K562 (cell line): ENCODE measurements around the gene RASIP1. TPM values are rescaled to one million over a fixed set of nuclear protein-coding genes. Genes with fewer than 3 reads are reported as not detected.
A peak's percentile ranks its signal among the peaks of the same experiment; 100 is the strongest.

Experiments used
- CBX2 ChIP-seq: fragments of 200-600 bp; sonication (generic); IDR thresholded peaks from one replicate; pipeline ENCODE4 v1.6.1; 2012; ENCODE audit warnings: mild to moderate bottlenecking, low read length, inconsistent platforms; ENCODE audit not compliant: insufficient read depth, poor library complexity, severe bottlenecking
- CCAR2 ChIP-seq: fragments of 200-400 bp; formaldehyde crosslinking; IDR thresholded peaks from 2 replicates; pipeline ENCODE4 v1.6.1; 2017; ENCODE audit warnings: mild to moderate bottlenecking, low read depth, low read length
- DPF2 ChIP-seq: fragments of 450-650 bp; IDR thresholded peaks from 2 replicates; pipeline ENCODE4 v1.6.1; 2016
- FOXA3 ChIP-seq, 2 experiments: fragments of 450-650 bp in 1 of 2; sonication (generic) in 1 of 2; formaldehyde crosslinking; IDR thresholded peaks in 1 of 2; conservative IDR thresholded peaks in 1 of 2; 2 replicates each; pipeline versions ENCODE4 v1.4.0 to v1.8.0; 2020 to 2022; ENCODE audit warnings: mild to moderate bottlenecking in 2 of 2, missing genetic modification reagents in 1 of 2
- NFATC3 ChIP-seq: fragments of 450-650 bp; IDR thresholded peaks from 2 replicates; pipeline ENCODE4 v1.6.1; 2017; ENCODE audit warnings: mild to moderate bottlenecking
- NR1H2 ChIP-seq: sonication (generic); formaldehyde crosslinking; IDR thresholded peaks from 2 replicates; pipeline ENCODE4 v1.4.0; 2020; ENCODE audit warnings: mild to moderate bottlenecking, missing genetic modification reagents
- POLR2G ChIP-seq: fragments of 200-400 bp; formaldehyde crosslinking; IDR thresholded peaks from 2 replicates; pipeline ENCODE4 v1.6.1; 2017; ENCODE audit warnings: low read depth, mild to moderate bottlenecking, antibody characterized with exemption, low read length, moderate library complexity
- PPARD ChIP-seq: fragments of 250-450 bp; sonication (Bioruptor Pico); IDR thresholded peaks from 2 replicates; pipeline ENCODE4 v1.8.0; 2022; ENCODE audit warnings: inconsistent platforms, mild to moderate bottlenecking, moderate library complexity
- PRDM10 ChIP-seq: fragments of 450-650 bp; IDR thresholded peaks from 2 replicates; pipeline ENCODE4 v1.6.1; 2018; ENCODE audit not compliant: partially characterized antibody
- SMAD1 ChIP-seq: fragments of 150-350 bp; IDR thresholded peaks from 2 replicates; pipeline ENCODE4 v1.6.1; 2014; ENCODE audit warnings: low read length, low read depth; ENCODE audit not compliant: partially characterized antibody
- SMARCA5 ChIP-seq: fragments of 450-650 bp; IDR thresholded peaks from 2 replicates; pipeline ENCODE4 v1.6.1; 2016
- SUPT5H ChIP-seq: fragments of 450-650 bp; IDR thresholded peaks from 2 replicates; pipeline ENCODE4 v1.6.1; 2016
- THRB ChIP-seq: fragments of 450-650 bp; formaldehyde crosslinking; conservative IDR thresholded peaks from 2 replicates; pipeline ENCODE4 v1.4.0; 2022; ENCODE audit warnings: mild to moderate bottlenecking, missing genetic modification characterization
- ZBTB9 ChIP-seq: fragments of 450-650 bp; formaldehyde crosslinking; IDR thresholded peaks from 2 replicates; pipeline ENCODE4 v1.4.0; 2020; ENCODE audit warnings: mild to moderate bottlenecking, moderate library complexity
- ZNF121 ChIP-seq: sonication (generic); formaldehyde crosslinking; conservative IDR thresholded peaks from 2 replicates; pipeline ENCODE4 v1.8.0; 2022; ENCODE audit warnings: missing genetic modification reagents
- ZNF395 ChIP-seq: fragments of 200-800 bp; sonication (Bioruptor generic); IDR thresholded peaks from 2 replicates; pipeline ENCODE4 v1.6.1; 2017; ENCODE audit warnings: missing genetic modification characterization, missing compliant biosample characterization
- ZNF76 ChIP-seq: fragments of 250-450 bp; sonication (Bioruptor Pico); IDR thresholded peaks from 2 replicates; pipeline ENCODE4 v1.4.0; 2020; ENCODE audit warnings: mild to moderate bottlenecking, moderate library complexity, borderline replicate concordance
- polyA plus RNA-seq, 8 experiments: library from polyadenylated mRNA; depleted of rRNA in 4 of 8; stranded (reverse) in 5 of 8; unstranded in 3 of 8; fragments of >200 nt; fragmentation: Nextera tagmentation in 2 of 8; fragmentation: Illumina TruSeq in 1 of 8; extraction: Ambion mirVana in 2 of 8; extraction: Trizol in 1 of 8; gene quantifications; 2 replicates each; pipeline versions ENCODE4 v1.2.1 to v1.2.3, GENCODE V29; 2011 to 2014; ENCODE audit warnings: inconsistent platforms in 1 of 8, missing spikeins in 1 of 8
- total RNA-seq, 7 experiments: library from RNA; depleted of rRNA in 6 of 7; stranded (reverse); fragments of >200 nt in 6 of 7; fragmentation: Illumina TruSeq in 2 of 7; extraction: Trizol in 2 of 7; gene quantifications; 2 replicates each; pipeline versions ENCODE4 v1.2.1 to v1.2.3, GENCODE V29; 2011 to 2021; ENCODE audit warnings: low replicate concordance in 1 of 7

RASIP1 gene
- total and polyA plus RNA-seq, 9 of the 15 experiments (the other 6 are each of a cell fraction or from before 2014, with no cell fraction given) = 0.20 to 4.7 (median 1.5) TPM

GRCh38 chr19:48681127-48681470 lies 59.3 kb downstream of the RASIP1 start (continued):
- peak; percentile 66; the same call in 1 of the 2 replicates for TF ChIP-seq ZNF395 (CRISPR knock-in tag)
- no peak for TF ChIP-seq SMAD1
- no peak for TF ChIP-seq PPARD (CRISPR knock-in tag)
- TF ChIP-seq ZBTB9 = no peak
- peak; percentile 35; the same call in 1 of the 2 replicates for TF ChIP-seq ZNF121 (CRISPR knock-in tag)
- no peak for TF ChIP-seq CCAR2
- TF ChIP-seq NFATC3 = no peak
- no peak for TF ChIP-seq PRDM10
- no peak for TF ChIP-seq POLR2G
- no peak for TF ChIP-seq ZNF76 (CRISPR knock-in tag)
- no peak for TF ChIP-seq NR1H2 (CRISPR knock-in tag)
- no peak for TF ChIP-seq SMARCA5
- TF ChIP-seq CBX2 = no peak
- TF ChIP-seq SUPT5H = no peak
- 0 out of 2 replicates have a peak, but pooled peaks have one; percentile 18 for TF ChIP-seq DPF2
- no peak for TF ChIP-seq THRB (CRISPR knock-in tag)
- TF ChIP-seq FOXA3 (CRISPR knock-in tag; conservative IDR thresholded peaks at IDR 0.05 in 1 of 2, IDR thresholded peaks at IDR 0.05 in 1 of 2) = no peak
